ENCODE results near the gene SLC7A1. TPM values are rescaled to one million over a fixed set of nuclear protein-coding genes. Genes with fewer than 3 reads are reported as not detected.

Gene SLC7A1
- total and polyA plus RNA-seq, 2 of the 4 experiments (the other 2 are of a cell fraction) = 9.7 to 22.3 TPM

GRCh38 chr13:29569253-29570050, 26.0 kb downstream of the SLC7A1 start:
- peaks cover 33% of the 10 kb centered on the region for H3K9me1 ChIP-seq (ENCODE audit: insufficient read depth, low read length)
- no peak overlapping the region for H3K9ac ChIP-seq (ENCODE audit: low read depth, low read length)
- H4K20me1 ChIP-seq (ENCODE audit: insufficient read depth, low read length) = peaks cover 93% of the 10 kb centered on the region
- no peak overlapping the region for H2BK20ac ChIP-seq (ENCODE audit: low read depth, low read length)
- no peak overlapping the region for H2AK5ac ChIP-seq (ENCODE audit: low read depth, low read length)
- H3K27me3 ChIP-seq (ENCODE audit: control insufficient read depth, insufficient read depth, low read length) = no peaks in the 10 kb centered on the region
- peaks cover 15 to 91% of the 10 kb centered on the region in 2 experiments for H3K79me1 ChIP-seq (ENCODE audit: low read depth in 1 of 2, low read length in 2 of 2)
- intact Hi-C loops (cut with micrococcal nuclease) = no loop called here
- in situ Hi-C loops (cut with MboI; ENCODE audit: low sequenced_read_pairs) = no loop called here
- no peaks in the 10 kb centered on the region; the same call in 1 of the 2 replicates for H3K36me3 ChIP-seq (ENCODE audit: control insufficient read depth, insufficient read depth, low read length)
- no peak overlapping the region for H3K4me2 ChIP-seq (ENCODE audit: low read depth, low read length)
- no TSS peak for BruUV-seq (replicated peaks)
- ChIA-PET POLR2A (ENCODE audit: unreplicated experiment) (no interaction called here), CTCF (no interaction called here)
- H2AFZ ChIP-seq (replicated peaks; ENCODE audit: low read length, poor library complexity) = no peak overlapping the region
- peak overlapping the region; percentile 53 for H2AK9ac ChIP-seq (replicated peaks; ENCODE audit: low read depth, low read length, poor library complexity)
- H4K5ac ChIP-seq (ENCODE audit: low read depth, low read length) = no peak overlapping the region
- no peak overlapping the region for H3K4me3 ChIP-seq (ENCODE audit: insufficient read depth, low read depth, low read length)
- no peaks in the 10 kb centered on the region for H3K9me3 ChIP-seq (ENCODE audit: control insufficient read depth, insufficient read depth, low read length)
- ATAC-seq (ENCODE audit: low read depth) (peak; percentile 42; the same call in 1 of the 2 replicates), DNase-seq (no peak)
- no peak overlapping the region for H3K14ac ChIP-seq (replicated peaks; ENCODE audit: low read depth, low read length)
- H4K8ac ChIP-seq (ENCODE audit: low read depth in 2 of 2, low read length in 2 of 2) = no peak overlapping the region
- peaks cover 8% of the 10 kb centered on the region for H3K4me1 ChIP-seq (ENCODE audit: control insufficient read depth, insufficient read depth, low read length)
- 57% methylated on average over 5 of the region's 8 CpGs; no CpG with 5 or more reads in 1 of the 2 experiments for WGBS, 2 experiments (ENCODE audit: extremely low coverage in 2 of 2, insufficient read length in 1 of 2)
- no peak overlapping the region for H3K56ac ChIP-seq (ENCODE audit: extremely low read depth, insufficient read depth, low read length)
- H4K91ac ChIP-seq (ENCODE audit: insufficient read depth, low read depth, low read length) = no peak overlapping the region
- H3K27ac ChIP-seq (ENCODE audit: insufficient read depth, low read length) = no peak overlapping the region
- no peak overlapping the region for H2BK5ac ChIP-seq (ENCODE audit: low read depth, low read length, poor library complexity, severe bottlenecking)
- H3K18ac ChIP-seq (ENCODE audit: low read depth, low read length) = no peak overlapping the region
- H2BK120ac ChIP-seq (ENCODE audit: low read depth, low read length) = no peak overlapping the region
- no peak overlapping the region for H3K4ac ChIP-seq (ENCODE audit: low read depth, low read length)
- TF ChIP-seq CHD1 (IDR thresholded peaks at IDR 0.05; ENCODE audit: low read depth, low read length) (no peak), CEBPB (IDR thresholded peaks at IDR 0.05; ENCODE audit: low read depth, low read length) (no peak), RFX5 (IDR thresholded peaks at IDR 0.05; ENCODE audit: low read depth, low read length) (no peak), MXI1 (IDR thresholded peaks at IDR 0.05; ENCODE audit: borderline replicate concordance, low read depth, low read length) (no peak), MAZ (IDR thresholded peaks at IDR 0.05; ENCODE audit: borderline replicate concordance, low read depth, low read length) (no peak), SMC3 (IDR thresholded peaks at IDR 0.05; ENCODE audit: low read depth, low read length) (no peak), BHLHE40 (IDR thresholded peaks at IDR 0.05; ENCODE audit: low read depth, low read length) (no peak), POLR2A (IDR thresholded peaks at IDR 0.05; ENCODE audit: low read depth, low read length) (no peak), RAD21 (IDR thresholded peaks at IDR 0.05; ENCODE audit: low read length) (no peak)
- dilution Hi-C loops (cut with HindIII; ENCODE audit: low sequenced_read_pairs, unreplicated experiment) = no loop called here
- no peak overlapping the region for H3K23ac ChIP-seq (ENCODE audit: low read depth, low read length)
- H2BK15ac ChIP-seq (ENCODE audit: low read depth, low read length) = no peak overlapping the region
